SK-N-SH treated with all-trans-retinoic acid at 6 μM for 48 hours (cell line): ENCODE results near the gene MLKL.

Experiments
- ARNTL ChIP-seq: fragments of 450-650 bp; formaldehyde crosslinking; IDR thresholded peaks from 2 replicates; pipeline ENCODE4 v1.5.0; 2020; ENCODE audit warnings: low read depth, mild to moderate bottlenecking, moderate library complexity, borderline replicate concordance
- CREB5 ChIP-seq: fragments of 250-450 bp; sonication (Bioruptor Pico); IDR thresholded peaks from 2 replicates; pipeline ENCODE4 v1.5.1; 2020; ENCODE audit warnings: low read depth, mild to moderate bottlenecking, moderate library complexity
- CSDC2 ChIP-seq: fragments of 250-450 bp; sonication (Bioruptor Pico); IDR thresholded peaks from 2 replicates; pipeline ENCODE4 v1.5.0; 2020; ENCODE audit warnings: mild to moderate bottlenecking, moderate library complexity
- OSR1 ChIP-seq: fragments of 250-450 bp; sonication (Bioruptor Pico); IDR thresholded peaks from 2 replicates; pipeline ENCODE4 v1.8.0; 2022; ENCODE audit warnings: moderate library complexity, mild to moderate bottlenecking, inconsistent platforms
- PPARA ChIP-seq: fragments of 250-450 bp; sonication (Bioruptor Pico); IDR thresholded peaks from 2 replicates; pipeline ENCODE4 v1.5.0; 2020; ENCODE audit warnings: mild to moderate bottlenecking, borderline replicate concordance
- RARB ChIP-seq: fragments of 250-450 bp; sonication (Bioruptor Pico); IDR thresholded peaks from 2 replicates; pipeline ENCODE4 v1.8.0; 2021; ENCODE audit warnings: mild to moderate bottlenecking, moderate library complexity
- SNAI2 ChIP-seq: fragments of 250-450 bp; sonication (Bioruptor Pico); IDR thresholded peaks from 2 replicates; pipeline ENCODE4 v1.5.0; 2020; ENCODE audit warnings: mild to moderate bottlenecking, moderate library complexity
- TOX ChIP-seq: fragments of 250-450 bp; sonication (Bioruptor Pico); IDR thresholded peaks from 2 replicates; pipeline ENCODE4 v1.8.0; 2021; ENCODE audit warnings: mild to moderate bottlenecking, moderate library complexity, borderline replicate concordance
- TSHZ2 ChIP-seq: fragments of 250-450 bp; sonication (Bioruptor Pico); IDR thresholded peaks from 2 replicates; pipeline ENCODE4 v1.5.0; 2020; ENCODE audit warnings: mild to moderate bottlenecking, moderate library complexity
- ZC3H10 ChIP-seq: fragments of 250-450 bp; sonication (Bioruptor Pico); IDR thresholded peaks from 2 replicates; pipeline ENCODE4 v1.5.1; 2021; ENCODE audit warnings: mild to moderate bottlenecking, moderate library complexity
- ZFP3 ChIP-seq: fragments of 250-450 bp; sonication (Bioruptor Pico); IDR thresholded peaks from 2 replicates; pipeline ENCODE4 v1.5.0; 2020; ENCODE audit warnings: mild to moderate bottlenecking, moderate library complexity
- ZNF70 ChIP-seq: fragments of 450-650 bp; formaldehyde crosslinking; IDR thresholded peaks from 2 replicates; pipeline ENCODE4 v1.5.0; 2020; ENCODE audit warnings: mild to moderate bottlenecking, moderate library complexity
- TF ChIP-seq, protein P1 (sequence below): fragments of 250-450 bp; sonication (Bioruptor Pico); IDR thresholded peaks from 2 replicates; pipeline ENCODE4 v1.5.1; 2021; ENCODE audit warnings: mild to moderate bottlenecking, moderate library complexity
- TF ChIP-seq, protein P2 (sequence below): fragments of 250-450 bp; sonication (Bioruptor Pico); IDR thresholded peaks from 2 replicates; pipeline ENCODE4 v1.8.0; 2020; ENCODE audit warnings: mild to moderate bottlenecking, moderate library complexity, borderline replicate concordance

DNA sequence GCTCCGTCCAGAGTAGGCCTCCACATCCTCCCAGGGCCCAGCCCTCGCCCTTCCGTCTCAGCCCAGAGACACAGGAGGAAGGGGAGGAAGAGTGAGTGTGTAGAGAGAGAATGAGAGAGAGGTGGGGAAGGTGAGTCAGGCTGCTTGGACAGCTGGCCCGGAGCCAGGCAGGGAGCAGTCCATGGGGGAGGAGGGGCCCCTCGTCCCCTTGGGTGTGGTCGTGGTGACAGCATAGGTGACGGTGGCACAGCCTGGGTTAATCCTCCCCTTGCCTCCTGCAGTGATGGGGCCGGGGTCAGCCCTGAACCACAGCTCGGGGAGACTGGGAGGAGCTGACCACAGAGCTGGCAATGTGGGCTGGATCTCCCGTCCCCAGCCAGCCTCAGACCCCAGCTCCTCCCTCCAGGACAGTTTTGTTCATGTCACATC, 37.5 kb upstream of the MLKL start:
- TF ChIP-seq PPARA (no peak), ZFP3 (no peak), RARB (CRISPR knock-in tag) (no peak), ARNTL (CRISPR knock-in tag) (no peak), ZNF70 (CRISPR knock-in tag) (no peak), OSR1 (CRISPR knock-in tag) (no peak), TOX (CRISPR knock-in tag) (no peak), ZC3H10 (CRISPR knock-in tag) (no peak), TSHZ2 (CRISPR knock-in tag) (no peak), CSDC2 (CRISPR knock-in tag) (no peak), SNAI2 (CRISPR knock-in tag) (no peak), CREB5 (CRISPR knock-in tag) (no peak)
- TF ChIP-seq, protein P1, sequence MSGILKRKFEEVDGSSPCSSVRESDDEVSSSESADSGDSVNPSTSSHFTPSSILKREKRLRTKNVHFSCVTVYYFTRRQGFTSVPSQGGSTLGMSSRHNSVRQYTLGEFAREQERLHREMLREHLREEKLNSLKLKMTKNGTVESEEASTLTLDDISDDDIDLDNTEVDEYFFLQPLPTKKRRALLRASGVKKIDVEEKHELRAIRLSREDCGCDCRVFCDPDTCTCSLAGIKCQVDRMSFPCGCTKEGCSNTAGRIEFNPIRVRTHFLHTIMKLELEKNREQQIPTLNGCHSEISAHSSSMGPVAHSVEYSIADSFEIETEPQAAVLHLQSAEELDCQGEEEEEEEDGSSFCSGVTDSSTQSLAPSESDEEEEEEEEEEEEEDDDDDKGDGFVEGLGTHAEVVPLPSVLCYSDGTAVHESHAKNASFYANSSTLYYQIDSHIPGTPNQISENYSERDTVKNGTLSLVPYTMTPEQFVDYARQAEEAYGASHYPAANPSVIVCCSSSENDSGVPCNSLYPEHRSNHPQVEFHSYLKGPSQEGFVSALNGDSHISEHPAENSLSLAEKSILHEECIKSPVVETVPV (CRISPR knock-in tag): no peak
- TF ChIP-seq, protein P2, sequence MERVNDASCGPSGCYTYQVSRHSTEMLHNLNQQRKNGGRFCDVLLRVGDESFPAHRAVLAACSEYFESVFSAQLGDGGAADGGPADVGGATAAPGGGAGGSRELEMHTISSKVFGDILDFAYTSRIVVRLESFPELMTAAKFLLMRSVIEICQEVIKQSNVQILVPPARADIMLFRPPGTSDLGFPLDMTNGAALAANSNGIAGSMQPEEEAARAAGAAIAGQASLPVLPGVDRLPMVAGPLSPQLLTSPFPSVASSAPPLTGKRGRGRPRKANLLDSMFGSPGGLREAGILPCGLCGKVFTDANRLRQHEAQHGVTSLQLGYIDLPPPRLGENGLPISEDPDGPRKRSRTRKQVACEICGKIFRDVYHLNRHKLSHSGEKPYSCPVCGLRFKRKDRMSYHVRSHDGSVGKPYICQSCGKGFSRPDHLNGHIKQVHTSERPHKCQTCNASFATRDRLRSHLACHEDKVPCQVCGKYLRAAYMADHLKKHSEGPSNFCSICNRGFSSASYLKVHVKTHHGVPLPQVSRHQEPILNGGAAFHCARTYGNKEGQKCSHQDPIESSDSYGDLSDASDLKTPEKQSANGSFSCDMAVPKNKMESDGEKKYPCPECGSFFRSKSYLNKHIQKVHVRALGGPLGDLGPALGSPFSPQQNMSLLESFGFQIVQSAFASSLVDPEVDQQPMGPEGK (CRISPR knock-in tag): no peak
